ENCODE measurements around the gene HYAL2. TPM values are rescaled to one million over a fixed set of nuclear protein-coding genes. Genes with fewer than 3 reads are reported as not detected.

The HYAL2 gene
- polyA plus RNA-seq, 2 of the 4 experiments (the other 2 are of a cell fraction), result 24.5 to 31.0 TPM

DNA sequence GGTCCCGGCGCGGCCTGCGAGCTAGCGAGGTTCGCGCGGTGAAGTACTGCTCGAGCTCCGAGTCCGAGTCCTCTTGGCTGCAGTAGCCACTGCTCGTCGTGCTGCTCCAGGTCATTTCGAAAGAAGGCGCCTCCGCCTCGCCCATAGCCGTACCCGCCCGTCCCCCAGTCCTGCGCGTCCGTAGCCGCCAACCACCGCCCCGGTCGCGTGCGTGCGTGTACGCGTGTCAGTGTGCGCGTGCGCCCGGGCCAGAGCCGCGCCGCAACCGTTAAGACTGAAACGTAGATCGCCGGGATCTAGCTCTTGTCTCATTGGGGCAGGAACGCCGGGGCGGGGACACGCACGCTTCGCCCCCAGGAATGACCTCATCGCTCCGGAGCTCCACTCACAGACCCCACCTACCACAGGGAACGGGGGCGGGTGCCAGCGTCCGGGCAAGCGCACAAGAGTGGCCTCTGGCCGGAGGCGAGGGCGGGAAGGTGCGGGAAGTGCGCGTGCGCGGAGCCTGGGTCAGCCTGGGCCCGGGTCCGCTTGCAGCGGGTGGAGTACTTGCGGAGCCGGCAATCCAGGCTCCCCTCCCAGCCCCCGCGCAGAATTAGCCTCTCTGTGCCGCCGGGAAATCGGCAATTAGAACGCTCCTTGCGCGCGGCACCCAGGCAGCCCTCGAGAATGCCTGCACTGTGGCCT is 14.8 kb upstream of the HYAL2 start:
- peak; percentile 97 to 98 for DNase-seq (ENCODE audit: low read depth in 1 of 2, low spot score in 1 of 2)
- FAIRE-seq, result no peak
- Histone ChIP-seq H3K4me1 (peaks cover 29% of the 10 kb centered on the region), H3K4me3 (peak overlapping the region; percentile 72), H3K27ac (peak overlapping the region; percentile 92 to 98), H3K4me2 (peak overlapping the region; percentile 97), H3K9me3 (no peaks in the 10 kb centered on the region)
- POLR2A ChIA-PET, result interaction anchor here (0.9 to 2.0 kb wide), 12 partner anchors 9 to 274 kb away, joined by 3 to 27 read pairs (median 4); partner anchors contain the start of genes CISH, CYB561D2, HEMK1 and HYAL3
- 0% methylated on average over 4 of the region's 79 CpGs for WGBS (ENCODE audit: missing lambda C conversion rate)
- TF ChIP-seq FOSB (CRISPR knock-in tag; IDR thresholded peaks at IDR 0.05) (no peak), MAZ (IDR thresholded peaks at IDR 0.05; ENCODE audit: borderline replicate concordance, low read depth, low read length) (no peak), KDM5A (IDR thresholded peaks at IDR 0.05) (no peak), RNF2 (IDR thresholded peaks at IDR 0.05; ENCODE audit: borderline replicate concordance, low read depth) (no peak), KDM1A (IDR thresholded peaks at IDR 0.05; ENCODE audit: low read depth) (no peak), HOXB13 (CRISPR knock-in tag; IDR thresholded peaks at IDR 0.05; ENCODE audit: low read depth) (no peak), PHF8 (IDR thresholded peaks at IDR 0.05; ENCODE audit: borderline replicate concordance, low read depth) (peak; percentile 65; the same call in 1 of the 2 replicates), BHLHE40 (IDR thresholded peaks at IDR 0.05; ENCODE audit: low read depth, low read length) (peak; percentile 72), TFCP2L1 (CRISPR knock-in tag; IDR thresholded peaks at IDR 0.05) (no peak), POLR2A (IDR thresholded peaks at IDR 0.05; ENCODE audit: low read length) (peak; percentile 67), JUN (IDR thresholded peaks at IDR 0.05) (0 out of 5 replicates have a peak, but pooled peaks have one; percentile 25 to 48), HOXA7 (CRISPR knock-in tag; IDR thresholded peaks at IDR 0.05) (no peak), GATA3 (IDR thresholded peaks at IDR 0.05; ENCODE audit: borderline replicate concordance) (peak; percentile 12; the same call in 1 of the 2 replicates), MYC (IDR thresholded peaks at IDR 0.05; ENCODE audit: borderline replicate concordance, low read length) (no peak; the same call in 1 of the 2 replicates)
- TF ChIP-seq, protein P1, sequence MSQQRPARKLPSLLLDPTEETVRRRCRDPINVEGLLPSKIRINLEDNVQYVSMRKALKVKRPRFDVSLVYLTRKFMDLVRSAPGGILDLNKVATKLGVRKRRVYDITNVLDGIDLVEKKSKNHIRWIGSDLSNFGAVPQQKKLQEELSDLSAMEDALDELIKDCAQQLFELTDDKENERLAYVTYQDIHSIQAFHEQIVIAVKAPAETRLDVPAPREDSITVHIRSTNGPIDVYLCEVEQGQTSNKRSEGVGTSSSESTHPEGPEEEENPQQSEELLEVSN (IDR thresholded peaks at IDR 0.05; ENCODE audit: borderline replicate concordance, low read depth), result peak; percentile 91; the same call in 1 of the 2 replicates
- TF ChIP-seq, protein P2, sequence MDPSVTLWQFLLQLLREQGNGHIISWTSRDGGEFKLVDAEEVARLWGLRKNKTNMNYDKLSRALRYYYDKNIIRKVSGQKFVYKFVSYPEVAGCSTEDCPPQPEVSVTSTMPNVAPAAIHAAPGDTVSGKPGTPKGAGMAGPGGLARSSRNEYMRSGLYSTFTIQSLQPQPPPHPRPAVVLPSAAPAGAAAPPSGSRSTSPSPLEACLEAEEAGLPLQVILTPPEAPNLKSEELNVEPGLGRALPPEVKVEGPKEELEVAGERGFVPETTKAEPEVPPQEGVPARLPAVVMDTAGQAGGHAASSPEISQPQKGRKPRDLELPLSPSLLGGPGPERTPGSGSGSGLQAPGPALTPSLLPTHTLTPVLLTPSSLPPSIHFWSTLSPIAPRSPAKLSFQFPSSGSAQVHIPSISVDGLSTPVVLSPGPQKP (IDR thresholded peaks at IDR 0.05; ENCODE audit: low read depth, low read length), result no peak
- TF ChIP-seq, protein P3, sequence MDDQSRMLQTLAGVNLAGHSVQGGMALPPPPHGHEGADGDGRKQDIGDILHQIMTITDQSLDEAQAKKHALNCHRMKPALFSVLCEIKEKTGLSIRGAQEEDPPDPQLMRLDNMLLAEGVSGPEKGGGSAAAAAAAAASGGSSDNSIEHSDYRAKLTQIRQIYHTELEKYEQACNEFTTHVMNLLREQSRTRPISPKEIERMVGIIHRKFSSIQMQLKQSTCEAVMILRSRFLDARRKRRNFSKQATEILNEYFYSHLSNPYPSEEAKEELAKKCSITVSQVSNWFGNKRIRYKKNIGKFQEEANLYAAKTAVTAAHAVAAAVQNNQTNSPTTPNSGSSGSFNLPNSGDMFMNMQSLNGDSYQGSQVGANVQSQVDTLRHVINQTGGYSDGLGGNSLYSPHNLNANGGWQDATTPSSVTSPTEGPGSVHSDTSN (IDR thresholded peaks at IDR 0.05), result no peak; the same call in 1 of the 2 replicates
- TF ChIP-seq, protein P4, sequence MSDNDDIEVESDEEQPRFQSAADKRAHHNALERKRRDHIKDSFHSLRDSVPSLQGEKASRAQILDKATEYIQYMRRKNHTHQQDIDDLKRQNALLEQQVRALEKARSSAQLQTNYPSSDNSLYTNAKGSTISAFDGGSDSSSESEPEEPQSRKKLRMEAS (IDR thresholded peaks at IDR 0.05), result peak; percentile 84
- peak; percentile 91 to 93 for ATAC-seq
- CTCF ChIA-PET, result interaction anchor here (1.2 to 6.2 kb wide), 3 partner anchors 10 to 16 kb away, joined by 3 to 56 read pairs (median 15); partner anchors contain the start of gene HYAL2

DNA sequence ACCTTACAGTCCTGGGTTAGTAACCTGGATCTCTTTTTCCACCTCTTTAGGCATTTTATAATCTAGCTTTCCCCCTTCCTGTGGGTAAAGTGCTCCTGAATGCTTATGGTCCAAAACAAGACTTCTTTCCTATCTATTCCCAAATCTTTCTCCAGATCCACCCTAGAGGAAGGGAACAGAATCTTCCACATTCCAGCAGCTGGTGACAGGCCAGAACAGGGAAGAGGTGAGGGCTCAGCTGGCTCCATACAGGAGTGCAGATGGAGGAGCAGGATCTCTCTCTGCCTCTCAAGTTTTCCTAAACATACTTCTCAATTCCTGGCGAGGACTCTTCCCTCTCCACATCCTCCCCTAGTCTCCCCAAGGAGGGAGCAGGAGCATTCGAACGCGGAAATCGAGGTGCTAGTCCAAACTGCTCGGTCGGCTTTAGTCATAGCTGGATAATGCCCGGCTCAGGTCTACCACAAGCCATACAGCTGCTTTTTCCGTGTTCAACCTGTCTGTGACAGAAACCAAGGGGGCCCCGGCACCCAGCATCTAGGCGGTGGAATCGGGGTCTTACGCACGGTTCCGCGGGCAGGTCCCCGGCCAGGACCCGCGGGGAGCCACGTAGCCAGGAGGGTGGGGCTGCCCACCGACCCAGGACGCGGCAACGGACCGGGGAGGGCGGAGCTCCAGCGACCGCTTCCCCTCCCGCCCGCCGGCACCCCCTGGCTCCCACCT is 14.1 kb upstream of the HYAL2 start:
- H3K27ac ChIP-seq, result peak overlapping the region; percentile 92 to 98
- ATAC-seq (peak; percentile 27 to 76), DNase-seq (ENCODE audit: low read depth in 1 of 2, low spot score in 1 of 2) (peak in 1 of 2 experiments; percentile 32), FAIRE-seq (no peak)
- peak overlapping the region; percentile 97 for H3K4me2 ChIP-seq
- ChIA-PET CTCF (interaction anchor here (1.2 to 6.2 kb wide), 5 partner anchors 11 to 213 kb away, joined by 3 to 56 read pairs (median 4); partner anchors contain the start of gene HYAL2), POLR2A (interaction anchor here (0.9 to 2.0 kb wide), 12 partner anchors 8 to 275 kb away, joined by 3 to 27 read pairs (median 4); partner anchors contain the start of genes CISH, CYB561D2, HEMK1 and HYAL3)
- 4% methylated on average over 8 of the region's 31 CpGs for WGBS (ENCODE audit: missing lambda C conversion rate)
- TF ChIP-seq JUN (IDR thresholded peaks at IDR 0.05) (0 out of 5 replicates have a peak, but pooled peaks of 1 of the 2 experiments have one; percentile 4), SREBF2 (IDR thresholded peaks at IDR 0.05) (no peak), GATA3 (IDR thresholded peaks at IDR 0.05; ENCODE audit: borderline replicate concordance) (0 out of 2 replicates have a peak, but pooled peaks have one; percentile 1), POLR2AphosphoS2 (conservative IDR thresholded peaks at IDR 0.05; ENCODE audit: low read length) (no peak)
- peak overlapping the region; percentile 72 for H3K4me3 ChIP-seq
- H3K4me1 ChIP-seq, result peaks cover 29% of the 10 kb centered on the region
- H3K9me3 ChIP-seq, result no peaks in the 10 kb centered on the region

All from A549 (cell line).